Measurements from ENCODE around the gene ITGA1.
"Not testable (repeated sequence)": the region's sequence is repeated elsewhere in the genome, so short reads cannot be mapped to it uniquely, and the experiment has no call there.

The ITGA1 gene

GRCh38 chr5:52809884-52810283 is 22.2 kb downstream of the ITGA1 start:
- no peak for DNase-seq (ENCODE audit: low spot score)
- in situ Hi-C loops (cut with MboI; ENCODE audit: low pct_unique_long_range_greater_than_20kb, low sequenced_read_pairs, unreplicated experiment) = no loop called here
- no peak for TF ChIP-seq CTCF (IDR thresholded peaks at IDR 0.05; ENCODE audit: extremely low read depth, insufficient read depth, missing control alignments)

- no peak for TF ChIP-seq CTCF (IDR thresholded peaks at IDR 0.05; ENCODE audit: extremely low read depth, insufficient read depth, missing control alignments)
- in situ Hi-C loops (cut with MboI; ENCODE audit: low pct_unique_long_range_greater_than_20kb, low sequenced_read_pairs, unreplicated experiment) = no loop called here
- no peak for DNase-seq (ENCODE audit: low spot score)
Measured at GRCh38 chr5:52810426-52810825, 22.7 kb downstream of the ITGA1 start.

- in situ Hi-C loops (cut with MboI; ENCODE audit: low pct_unique_long_range_greater_than_20kb, low sequenced_read_pairs, unreplicated experiment) = no loop called here
Measured at GRCh38 chr5:52811067-52811749, 23.5 kb downstream of the ITGA1 start.

GRCh38 chr5:52814352-52815148 is 26.8 kb downstream of the ITGA1 start:
- in situ Hi-C loops (cut with MboI; ENCODE audit: low pct_unique_long_range_greater_than_20kb, low sequenced_read_pairs, unreplicated experiment) = no loop called here
- TF ChIP-seq CTCF (IDR thresholded peaks at IDR 0.05; ENCODE audit: extremely low read depth, insufficient read depth, missing control alignments) = no peak
- DNase-seq (ENCODE audit: low spot score) = no peak

More at GRCh38 chr5:52811067-52811749, 23.5 kb downstream of the ITGA1 start:
- no peak for TF ChIP-seq CTCF (IDR thresholded peaks at IDR 0.05; ENCODE audit: extremely low read depth, insufficient read depth, missing control alignments)
- DNase-seq (ENCODE audit: low spot score) = no peak

GRCh38 chr5:52817818-52818217 is 30.1 kb downstream of the ITGA1 start:
- in situ Hi-C loops (cut with MboI; ENCODE audit: low pct_unique_long_range_greater_than_20kb, low sequenced_read_pairs, unreplicated experiment) = no loop called here
- no peak for DNase-seq (ENCODE audit: low spot score)
- TF ChIP-seq CTCF (IDR thresholded peaks at IDR 0.05; ENCODE audit: extremely low read depth, insufficient read depth, missing control alignments) = no peak

- TF ChIP-seq CTCF (IDR thresholded peaks at IDR 0.05; ENCODE audit: extremely low read depth, insufficient read depth, missing control alignments) = no peak
Measured at GRCh38 chr5:52818360-52818759, 30.6 kb downstream of the ITGA1 start.

GRCh38 chr5:52818807-52819206 is 31.1 kb downstream of the ITGA1 start:
- DNase-seq (ENCODE audit: low spot score); in situ Hi-C loops (cut with MboI; ENCODE audit: low pct_unique_long_range_greater_than_20kb, low sequenced_read_pairs, unreplicated experiment): not testable (repeated sequence)

More at GRCh38 chr5:52818360-52818759, 30.6 kb downstream of the ITGA1 start:
- in situ Hi-C loops (cut with MboI; ENCODE audit: low pct_unique_long_range_greater_than_20kb, low sequenced_read_pairs, unreplicated experiment) = no loop called here
- DNase-seq (ENCODE audit: low spot score) = no peak
